Measurements from ENCODE around the gene ANKRD22. TPM values are rescaled to one million over a fixed set of nuclear protein-coding genes. Genes with fewer than 3 reads are reported as not detected.
"Not testable (repeated sequence)": the region's sequence is repeated elsewhere in the genome, so short reads cannot be mapped to it uniquely, and the experiment has no call there.

ANKRD22 gene
- total and polyA plus RNA-seq, 12 donors, result 0.29 to 2.0 (median 0.40) TPM; not detected in 4

DNA sequence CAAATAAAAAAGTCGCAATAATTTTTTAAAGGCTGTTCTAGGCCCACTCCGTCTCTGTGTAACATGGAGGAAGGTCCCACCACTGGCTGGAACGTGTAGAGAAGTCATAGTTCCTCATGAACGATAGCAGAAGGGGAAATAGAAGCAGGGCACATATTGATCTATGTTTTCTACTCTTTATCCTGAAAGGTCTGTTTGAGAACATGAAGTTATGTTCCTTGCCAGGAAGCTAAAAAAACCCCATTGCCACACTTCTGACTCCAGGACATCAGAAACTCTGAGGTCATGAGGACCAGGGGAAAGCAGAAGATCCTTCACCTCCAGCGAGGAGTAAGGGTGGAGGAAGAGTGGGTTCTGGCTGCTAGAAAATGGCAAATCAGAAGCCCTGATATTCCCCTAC lies 10.8 kb downstream of the ANKRD22 start:
- no peak overlapping the region for H3K4me3 ChIP-seq
- H3K4me1 ChIP-seq (replicated peaks in 1 of 2), result peaks cover 0 to 1% of the 10 kb centered on the region in 2 donors
- 81 to 86% (median 83%) methylated on average over 5 of the region's 5 CpGs for WGBS, 4 donors
- H3K36me3 ChIP-seq (replicated peaks in 1 of 2), result no peaks in the 10 kb centered on the region
- intact Hi-C loops (cut with DNase I), result no loop called here
- no peaks in the 10 kb centered on the region for H3K9me3 ChIP-seq (replicated peaks in 1 of 3)
- no peak overlapping the region for H3K27ac ChIP-seq
- no peak for TF ChIP-seq POLR2A (IDR thresholded peaks at IDR 0.05)
- TF ChIP-seq, protein P1, sequence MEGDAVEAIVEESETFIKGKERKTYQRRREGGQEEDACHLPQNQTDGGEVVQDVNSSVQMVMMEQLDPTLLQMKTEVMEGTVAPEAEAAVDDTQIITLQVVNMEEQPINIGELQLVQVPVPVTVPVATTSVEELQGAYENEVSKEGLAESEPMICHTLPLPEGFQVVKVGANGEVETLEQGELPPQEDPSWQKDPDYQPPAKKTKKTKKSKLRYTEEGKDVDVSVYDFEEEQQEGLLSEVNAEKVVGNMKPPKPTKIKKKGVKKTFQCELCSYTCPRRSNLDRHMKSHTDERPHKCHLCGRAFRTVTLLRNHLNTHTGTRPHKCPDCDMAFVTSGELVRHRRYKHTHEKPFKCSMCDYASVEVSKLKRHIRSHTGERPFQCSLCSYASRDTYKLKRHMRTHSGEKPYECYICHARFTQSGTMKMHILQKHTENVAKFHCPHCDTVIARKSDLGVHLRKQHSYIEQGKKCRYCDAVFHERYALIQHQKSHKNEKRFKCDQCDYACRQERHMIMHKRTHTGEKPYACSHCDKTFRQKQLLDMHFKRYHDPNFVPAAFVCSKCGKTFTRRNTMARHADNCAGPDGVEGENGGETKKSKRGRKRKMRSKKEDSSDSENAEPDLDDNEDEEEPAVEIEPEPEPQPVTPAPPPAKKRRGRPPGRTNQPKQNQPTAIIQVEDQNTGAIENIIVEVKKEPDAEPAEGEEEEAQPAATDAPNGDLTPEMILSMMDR (IDR thresholded peaks at IDR 0.05), result no peak
- no peak for DNase-seq
- H3K27me3 ChIP-seq, result no peaks in the 10 kb centered on the region

- Histone ChIP-seq H3K9me3 (replicated peaks in 1 of 3) (no peaks in the 10 kb centered on the region), H3K36me3 (replicated peaks in 1 of 2) (no peaks in the 10 kb centered on the region), H3K27ac (no peak overlapping the region), H3K27me3 (no peaks in the 10 kb centered on the region), H3K4me1 (replicated peaks in 1 of 2) (peaks cover 0 to 4% of the 10 kb centered on the region in 2 donors), H3K4me3 (no peak overlapping the region)
- TF ChIP-seq, protein P1 (IDR thresholded peaks at IDR 0.05), result no peak
- no peak for TF ChIP-seq POLR2A (IDR thresholded peaks at IDR 0.05)
- intact Hi-C loops (cut with DNase I), result no loop called here
- 92 to 96% (median 94%) methylated on average over 3 of the region's 3 CpGs for WGBS, 4 donors
- DNase-seq, result no peak
These were observed 11.5 kb downstream of the ANKRD22 start for GRCh38 chr10:88840104-88840503.

- no peak for DNase-seq
- H3K4me1 ChIP-seq (replicated peaks in 1 of 2), result peaks cover 0 to 4% of the 10 kb centered on the region in 2 donors
- no peaks in the 10 kb centered on the region for H3K27me3 ChIP-seq
- no peak overlapping the region for H3K4me3 ChIP-seq
- 90 to 97% (median 96%) methylated on average over 5 of the region's 5 CpGs for WGBS, 4 donors
- H3K9me3 ChIP-seq (replicated peaks in 1 of 3), result no peaks in the 10 kb centered on the region
- intact Hi-C loops (cut with DNase I), result loop anchor here (5.0 to 10.0 kb wide), 2 partner anchors 93 to 376 kb away; no protein-coding TSS in a partner anchor
- no peak for TF ChIP-seq POLR2A (IDR thresholded peaks at IDR 0.05)
- TF ChIP-seq, protein P1 (IDR thresholded peaks at IDR 0.05), result no peak
- no peaks in the 10 kb centered on the region for H3K36me3 ChIP-seq (replicated peaks in 1 of 2)
- no peak overlapping the region for H3K27ac ChIP-seq
These were observed 12.8 kb downstream of the ANKRD22 start for GRCh38 chr10:88838766-88839350.

DNA sequence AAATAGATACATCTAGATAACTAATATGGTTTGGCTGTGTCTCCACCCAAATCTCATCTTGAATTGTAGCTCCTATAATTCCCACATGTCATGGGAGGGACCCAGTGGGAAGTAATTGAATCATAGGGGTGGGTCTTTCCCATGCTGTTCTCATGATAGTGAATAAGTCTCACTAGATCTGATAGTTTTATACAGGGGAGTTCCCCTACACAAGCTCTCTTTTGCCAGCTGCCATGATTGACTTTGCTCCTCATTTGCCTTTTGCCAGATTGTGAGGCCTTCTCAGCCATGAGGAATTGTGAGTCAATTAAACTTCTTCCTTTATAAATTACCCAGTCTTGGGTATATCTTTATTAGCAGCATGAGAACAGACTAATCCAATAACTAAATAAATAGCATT lies 14.0 kb downstream of the ANKRD22 start:
- H3K4me3 ChIP-seq; H3K9me3 ChIP-seq (replicated peaks in 1 of 3); H3K27ac ChIP-seq; DNase-seq; H3K4me1 ChIP-seq (replicated peaks in 1 of 2); H3K27me3 ChIP-seq; H3K36me3 ChIP-seq (replicated peaks in 1 of 2): not testable (repeated sequence)
- intact Hi-C loops (cut with DNase I), result loop anchor here (5.0 to 10.0 kb wide), 2 partner anchors 95 to 377 kb away; no protein-coding TSS in a partner anchor

DNA sequence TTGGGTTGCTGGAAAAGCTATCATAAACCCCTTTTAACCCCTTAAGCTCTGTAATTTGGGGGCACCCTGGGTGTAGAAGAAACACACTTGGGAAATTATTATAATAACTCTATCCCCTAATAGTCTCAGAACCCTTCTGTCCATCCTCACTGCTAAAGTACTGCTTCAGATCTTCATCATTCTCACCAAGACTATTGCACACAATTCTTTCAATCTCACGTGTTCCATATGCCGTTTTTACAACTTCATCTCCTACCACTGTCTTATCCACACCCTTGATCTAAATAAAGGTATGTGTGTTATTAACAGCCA lies 15.8 kb downstream of the ANKRD22 start:
- intact Hi-C loops (cut with DNase I), result loop anchor here (5.0 to 10.0 kb wide), 2 partner anchors 96 to 379 kb away; no protein-coding TSS in a partner anchor
- Histone ChIP-seq H3K4me3 (no peak overlapping the region), H3K36me3 (replicated peaks in 1 of 2) (no peaks in the 10 kb centered on the region), H3K4me1 (replicated peaks in 1 of 2) (peaks cover 0 to 16% of the 10 kb centered on the region in 2 donors), H3K9me3 (replicated peaks in 1 of 3) (no peaks in the 10 kb centered on the region), H3K27ac (no peak overlapping the region), H3K27me3 (no peaks in the 10 kb centered on the region)
- no peak for DNase-seq
- TF ChIP-seq, protein P1 (IDR thresholded peaks at IDR 0.05), result peak in 1 of 6 experiments; percentile 13
- no peak for TF ChIP-seq POLR2A (IDR thresholded peaks at IDR 0.05)
- 9 to 18% (median 13%) methylated on average over 2 of the region's 2 CpGs for WGBS, 4 donors

Data from adrenal gland (tissue), 12 donors.